ENCODE measurements around the gene ACYP2.

DNA sequence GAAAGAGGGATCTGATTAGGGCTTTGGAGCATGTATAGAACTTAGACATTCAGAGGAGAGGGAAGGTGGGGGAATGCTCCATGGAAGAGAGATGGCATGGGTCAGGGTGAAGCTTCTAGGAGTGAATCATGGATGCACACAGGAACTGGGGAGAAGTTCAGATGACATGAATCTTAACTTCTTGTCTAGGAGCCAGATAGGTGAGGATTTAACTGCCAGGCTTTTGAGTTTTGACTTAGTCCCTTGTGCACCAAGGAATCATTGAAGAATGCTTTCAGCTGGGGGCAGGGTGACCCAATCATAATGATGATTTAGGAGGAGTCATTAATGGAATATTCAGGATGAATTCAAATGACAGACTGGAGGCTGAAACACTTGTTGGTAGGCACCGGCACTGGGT, 48.7 kb downstream of the ACYP2 start:
- TF ChIP-seq CTCF (IDR thresholded peaks at IDR 0.05) (no peak), POLR2A (IDR thresholded peaks at IDR 0.05; ENCODE audit: low read depth) (no peak), POLR2AphosphoS5 (IDR thresholded peaks at IDR 0.05) (no peak), EP300 (IDR thresholded peaks at IDR 0.05) (no peak)
